HL-60 (cell line): ENCODE measurements around the gene CLIC3.

ENCODE experiments used
- CTCF ChIP-seq: IDR thresholded peaks from one replicate; pipeline ENCODE4 v1.5.1; 2011; ENCODE audit warnings: low read length, control low read depth, inconsistent platforms; ENCODE audit not compliant: insufficient read depth
- GABPA ChIP-seq: IDR thresholded peaks from 2 replicates; pipeline ENCODE4 v1.6.1; 2012; ENCODE audit warnings: low read depth
- POLR2AphosphoS5 ChIP-seq: IDR thresholded peaks from 2 replicates; pipeline ENCODE4 v1.6.1; 2012; ENCODE audit warnings: low read depth
- TF ChIP-seq, protein P1 (sequence below): IDR thresholded peaks from 2 replicates; pipeline ENCODE4 v1.6.1; 2012; ENCODE audit warnings: low read depth; ENCODE audit not compliant: insufficient replicate concordance

GRCh38 chr9:137044037-137044436 is 47.7 kb upstream of the CLIC3 start:
- no peak for TF ChIP-seq CTCF
- no peak for TF ChIP-seq POLR2AphosphoS5
- TF ChIP-seq, protein P1, sequence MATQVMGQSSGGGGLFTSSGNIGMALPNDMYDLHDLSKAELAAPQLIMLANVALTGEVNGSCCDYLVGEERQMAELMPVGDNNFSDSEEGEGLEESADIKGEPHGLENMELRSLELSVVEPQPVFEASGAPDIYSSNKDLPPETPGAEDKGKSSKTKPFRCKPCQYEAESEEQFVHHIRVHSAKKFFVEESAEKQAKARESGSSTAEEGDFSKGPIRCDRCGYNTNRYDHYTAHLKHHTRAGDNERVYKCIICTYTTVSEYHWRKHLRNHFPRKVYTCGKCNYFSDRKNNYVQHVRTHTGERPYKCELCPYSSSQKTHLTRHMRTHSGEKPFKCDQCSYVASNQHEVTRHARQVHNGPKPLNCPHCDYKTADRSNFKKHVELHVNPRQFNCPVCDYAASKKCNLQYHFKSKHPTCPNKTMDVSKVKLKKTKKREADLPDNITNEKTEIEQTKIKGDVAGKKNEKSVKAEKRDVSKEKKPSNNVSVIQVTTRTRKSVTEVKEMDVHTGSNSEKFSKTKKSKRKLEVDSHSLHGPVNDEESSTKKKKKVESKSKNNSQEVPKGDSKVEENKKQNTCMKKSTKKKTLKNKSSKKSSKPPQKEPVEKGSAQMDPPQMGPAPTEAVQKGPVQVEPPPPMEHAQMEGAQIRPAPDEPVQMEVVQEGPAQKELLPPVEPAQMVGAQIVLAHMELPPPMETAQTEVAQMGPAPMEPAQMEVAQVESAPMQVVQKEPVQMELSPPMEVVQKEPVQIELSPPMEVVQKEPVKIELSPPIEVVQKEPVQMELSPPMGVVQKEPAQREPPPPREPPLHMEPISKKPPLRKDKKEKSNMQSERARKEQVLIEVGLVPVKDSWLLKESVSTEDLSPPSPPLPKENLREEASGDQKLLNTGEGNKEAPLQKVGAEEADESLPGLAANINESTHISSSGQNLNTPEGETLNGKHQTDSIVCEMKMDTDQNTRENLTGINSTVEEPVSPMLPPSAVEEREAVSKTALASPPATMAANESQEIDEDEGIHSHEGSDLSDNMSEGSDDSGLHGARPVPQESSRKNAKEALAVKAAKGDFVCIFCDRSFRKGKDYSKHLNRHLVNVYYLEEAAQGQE, result no peak
- TF ChIP-seq GABPA, result no peak
